DOHH2 (cell line): ENCODE data around the gene SLC37A1.

ENCODE experiments used
- EZH2phosphoT487 ChIP-seq: fragments of 200-600 bp; sonication (generic); IDR thresholded peaks from 2 replicates; pipeline ENCODE4 v1.6.1; 2017; ENCODE audit warnings: borderline replicate concordance, mild to moderate bottlenecking, antibody characterized with exemption, low read length, moderate library complexity, mixed read lengths
- TF ChIP-seq, protein P1 (sequence below): fragments of 200-600 bp; sonication (generic); IDR thresholded peaks from one replicate; pipeline ENCODE4 v1.5.1; 2014; ENCODE audit warnings: antibody characterized with exemption, mild to moderate bottlenecking, low read depth, low read length; ENCODE audit not compliant: poor library complexity, severe bottlenecking

DNA sequence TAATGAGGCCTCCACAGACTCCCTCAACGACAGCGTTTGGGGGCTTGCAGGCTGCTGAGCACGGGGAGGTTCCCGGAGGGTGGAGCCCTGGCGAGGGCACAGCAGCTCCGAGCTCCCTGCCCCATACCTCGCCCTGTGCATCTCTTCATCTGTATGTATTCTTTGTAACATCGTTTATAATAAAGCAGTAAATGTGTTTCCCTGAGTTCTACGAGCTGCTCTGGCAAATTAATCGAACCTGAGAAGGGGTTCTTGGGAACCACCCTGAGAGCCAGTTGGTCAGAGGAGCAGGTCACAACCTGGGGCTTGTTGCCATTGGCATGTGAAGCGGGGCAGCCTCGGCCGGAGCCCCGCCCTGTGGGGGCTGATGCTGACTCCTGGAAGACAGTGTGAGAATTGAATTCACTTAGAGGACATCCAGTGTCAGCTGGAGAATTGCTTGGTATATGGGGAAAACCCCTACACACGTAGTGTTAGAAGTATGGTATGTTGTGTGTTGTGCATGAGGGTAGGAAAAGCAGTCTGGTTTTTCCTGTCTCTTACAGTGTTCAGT is 11.5 kb downstream of the SLC37A1 start:
- TF ChIP-seq EZH2phosphoT487 = no peak
- TF ChIP-seq, protein P1, sequence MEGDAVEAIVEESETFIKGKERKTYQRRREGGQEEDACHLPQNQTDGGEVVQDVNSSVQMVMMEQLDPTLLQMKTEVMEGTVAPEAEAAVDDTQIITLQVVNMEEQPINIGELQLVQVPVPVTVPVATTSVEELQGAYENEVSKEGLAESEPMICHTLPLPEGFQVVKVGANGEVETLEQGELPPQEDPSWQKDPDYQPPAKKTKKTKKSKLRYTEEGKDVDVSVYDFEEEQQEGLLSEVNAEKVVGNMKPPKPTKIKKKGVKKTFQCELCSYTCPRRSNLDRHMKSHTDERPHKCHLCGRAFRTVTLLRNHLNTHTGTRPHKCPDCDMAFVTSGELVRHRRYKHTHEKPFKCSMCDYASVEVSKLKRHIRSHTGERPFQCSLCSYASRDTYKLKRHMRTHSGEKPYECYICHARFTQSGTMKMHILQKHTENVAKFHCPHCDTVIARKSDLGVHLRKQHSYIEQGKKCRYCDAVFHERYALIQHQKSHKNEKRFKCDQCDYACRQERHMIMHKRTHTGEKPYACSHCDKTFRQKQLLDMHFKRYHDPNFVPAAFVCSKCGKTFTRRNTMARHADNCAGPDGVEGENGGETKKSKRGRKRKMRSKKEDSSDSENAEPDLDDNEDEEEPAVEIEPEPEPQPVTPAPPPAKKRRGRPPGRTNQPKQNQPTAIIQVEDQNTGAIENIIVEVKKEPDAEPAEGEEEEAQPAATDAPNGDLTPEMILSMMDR = no peak
